Esophagus mucosa (tissue), 1 donor: ENCODE measurements around the gene CHADL. TPM values are rescaled to one million over a fixed set of nuclear protein-coding genes. Genes with fewer than 3 reads are reported as not detected.
"Not testable (repeated sequence)": the region's sequence is repeated elsewhere in the genome, so short reads cannot be mapped to it uniquely, and the experiment has no call there.

Source experiments
- ATAC-seq: fragments of 200-7000 bp; cut with Tn5 transposase; one replicate; pipeline ENCODE4 v1.9.1; 2020
- total RNA-seq: library from RNA; stranded (reverse); gene quantifications from one replicate; pipeline ENCODE4 v1.2.4, GENCODE V29; 2023
- donor health status: DM: yes; HTN: yes; CAD: no.

CHADL gene
- 3.9 TPM for total RNA-seq

GRCh38 chr22:41240377-41241132 is at the start of gene CHADL:
CHADL (minus strand) TSS chr22:41240931; CDS start chr22:41240881, 50 bp downstream.
- no peak for ATAC-seq

- no peak for ATAC-seq
Measured at GRCh38 chr22:41289671-41290070, 48.9 kb upstream of the CHADL start.

GRCh38 chr22:41288245-41288946 is 47.7 kb upstream of the CHADL start:
- ATAC-seq: peak; percentile 38

GRCh38 chr22:41286639-41287091 is 45.9 kb upstream of the CHADL start:
- peak; percentile 2 for ATAC-seq

GRCh38 chr22:41285820-41286638 is 45.3 kb upstream of the CHADL start, which contains the start of gene RANGAP1:
RANGAP1 (minus strand) TSS chr22:41286187; CDS start chr22:41281044, 5,143 bp downstream.
- ATAC-seq: peak; percentile 95

GRCh38 chr22:41285441-41285819 is 44.7 kb upstream of the CHADL start:
- ATAC-seq: peak; percentile 75

- ATAC-seq: peak; percentile 6
Measured at GRCh38 chr22:41284465-41284864, 43.7 kb upstream of the CHADL start.

- ATAC-seq: no peak
Measured at GRCh38 chr22:41280854-41281253, 40.1 kb upstream of the CHADL start.

GRCh38 chr22:41280065-41280464 is 39.3 kb upstream of the CHADL start:
- peak; percentile 94 for ATAC-seq

- ATAC-seq: no peak
Measured at GRCh38 chr22:41274856-41275255, 34.1 kb upstream of the CHADL start.

GRCh38 chr22:41273128-41273527 is 32.4 kb upstream of the CHADL start:
- peak; percentile 80 for ATAC-seq

- peak; percentile 85 for ATAC-seq
Measured at GRCh38 chr22:41271787-41272186, 31.1 kb upstream of the CHADL start.

GRCh38 chr22:41267958-41268357 is 27.2 kb upstream of the CHADL start:
- no peak for ATAC-seq

- ATAC-seq: no peak
Measured at GRCh38 chr22:41264408-41264941, 23.7 kb upstream of the CHADL start.

- ATAC-seq: peak; percentile 30
Measured at GRCh38 chr22:41263704-41264103, 23.0 kb upstream of the CHADL start.

GRCh38 chr22:41262250-41262765 is 21.6 kb upstream of the CHADL start:
- ATAC-seq: no peak

GRCh38 chr22:41261541-41262249 is 21.0 kb upstream of the CHADL start:
- ATAC-seq: no peak

GRCh38 chr22:41260871-41261270 is 20.1 kb upstream of the CHADL start:
- ATAC-seq: no peak

- not testable (repeated sequence) for ATAC-seq
Measured at GRCh38 chr22:41259756-41260155, 19.0 kb upstream of the CHADL start.

- no peak for ATAC-seq
Measured at GRCh38 chr22:41257696-41258095, 17.0 kb upstream of the CHADL start.
